Measurements from ENCODE around the gene SLC41A1.

Gene SLC41A1

DNA sequence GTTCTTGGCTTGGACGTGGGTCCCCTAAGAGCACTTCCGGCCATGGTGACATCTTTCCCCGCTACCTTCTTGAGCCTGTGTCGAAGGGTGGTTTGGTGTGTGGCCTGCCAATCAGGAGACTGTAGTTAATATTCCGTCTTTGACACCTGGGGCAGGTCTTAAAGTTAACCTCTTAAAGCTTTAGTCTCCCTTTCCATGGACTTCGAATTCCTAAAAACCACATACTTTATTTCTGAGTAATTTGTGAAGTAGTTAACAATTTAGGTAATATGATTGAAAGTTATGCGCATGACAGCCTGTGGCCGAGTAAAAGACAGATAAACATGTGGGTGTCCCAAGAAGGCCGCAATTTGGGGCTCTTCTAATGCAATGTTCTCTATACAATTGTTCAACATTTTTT lies 27.6 kb downstream of the SLC41A1 start:
- no peak for DNase-seq

DNA sequence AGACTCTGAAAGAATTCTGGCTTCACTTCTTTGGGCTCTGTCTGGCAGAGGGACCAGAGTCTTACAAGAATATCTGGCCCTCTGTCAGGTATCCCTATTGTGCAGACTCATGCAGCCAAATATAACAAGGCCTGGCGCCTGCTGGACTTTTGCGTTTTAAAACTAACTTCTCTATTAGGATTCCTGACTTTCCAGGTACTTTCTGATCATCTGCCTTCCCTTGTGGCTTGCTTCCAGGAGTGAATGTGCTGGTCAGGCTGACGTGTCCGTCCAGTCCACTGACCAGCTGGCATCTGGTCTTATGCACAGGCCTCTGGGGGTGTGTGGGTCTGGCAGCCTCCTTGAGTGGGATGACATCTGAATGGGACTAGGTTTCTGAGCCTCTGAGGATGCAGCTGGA lies 29.1 kb downstream of the SLC41A1 start:
- no peak for DNase-seq

DNA sequence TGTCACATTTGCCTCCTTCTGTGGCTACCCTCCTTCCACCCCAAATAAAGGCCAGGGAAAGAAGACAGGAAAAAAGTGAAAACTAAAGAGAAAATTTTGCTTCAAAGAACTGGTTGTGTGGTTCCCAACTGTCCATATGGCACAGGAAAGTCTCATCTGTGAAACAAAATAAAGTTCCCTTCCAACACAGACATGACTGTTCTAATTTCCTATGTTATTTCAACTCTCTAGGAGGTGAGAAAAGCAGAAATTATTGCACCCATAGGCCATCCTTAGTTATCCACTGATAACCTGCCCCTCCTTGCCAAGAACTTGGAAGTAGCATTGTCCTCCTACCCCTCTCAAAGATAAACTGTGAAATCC lies 29.6 kb downstream of the SLC41A1 start:
- no peak for DNase-seq

DNA sequence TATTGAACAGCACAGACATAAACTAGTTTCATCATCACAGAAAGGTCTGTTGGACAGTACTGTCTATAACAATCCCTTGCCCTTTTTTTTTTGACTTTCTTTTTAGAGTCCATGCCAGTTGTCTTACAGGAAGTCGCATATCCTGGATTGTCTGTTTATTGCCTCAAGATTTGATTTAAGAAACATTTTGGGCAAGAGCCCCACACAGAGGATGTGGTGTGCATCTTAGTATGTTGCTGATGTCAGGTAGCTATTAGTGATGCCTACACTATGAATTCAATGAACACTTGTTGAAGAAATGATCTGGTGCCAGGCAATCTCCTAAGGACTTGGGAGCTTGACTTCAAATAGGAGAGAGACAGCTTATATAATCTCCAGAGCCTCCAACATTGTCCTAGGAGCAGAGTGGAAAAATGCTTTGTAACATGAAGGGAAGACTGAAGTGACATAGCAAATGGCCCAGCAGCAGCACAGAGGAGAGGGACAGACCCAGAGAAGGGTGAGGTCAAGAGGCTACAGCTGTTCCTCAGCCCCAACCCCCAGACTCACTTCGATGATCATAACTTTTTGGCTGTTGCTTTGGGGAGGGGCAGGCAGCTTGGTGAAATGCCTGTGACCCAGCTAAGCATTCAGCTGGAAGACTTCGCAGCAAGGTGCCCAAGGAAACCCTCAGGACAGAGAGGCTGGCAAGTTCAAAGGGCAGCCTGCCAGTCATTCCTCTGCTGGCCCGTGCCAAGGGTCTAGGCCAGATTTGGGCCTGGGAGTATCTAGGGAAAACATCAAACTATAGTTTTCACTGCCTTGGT lies 30.2 kb downstream of the SLC41A1 start:
- no peak for DNase-seq

DNA sequence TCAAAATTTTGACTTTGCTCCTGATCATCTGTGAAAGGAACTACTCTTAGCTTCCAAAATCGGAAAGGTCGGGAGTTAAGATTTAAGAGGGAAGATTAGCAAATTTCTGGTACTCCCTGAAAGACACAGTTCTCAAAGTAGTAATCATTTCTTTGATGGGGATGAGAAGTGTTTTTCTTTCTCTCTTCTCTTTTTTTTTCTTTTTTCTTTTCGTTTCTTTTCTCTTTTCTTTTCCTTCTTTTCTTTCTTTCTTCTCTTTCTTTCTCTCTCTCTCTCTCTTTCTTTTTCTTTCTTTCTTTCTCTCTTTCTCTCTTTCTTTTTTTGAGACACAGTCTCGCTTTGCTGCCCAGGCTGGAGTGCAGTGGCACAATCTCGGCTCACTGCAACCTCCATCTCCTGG lies 32.7 kb downstream of the SLC41A1 start:
- DNase-seq: no peak

DNA sequence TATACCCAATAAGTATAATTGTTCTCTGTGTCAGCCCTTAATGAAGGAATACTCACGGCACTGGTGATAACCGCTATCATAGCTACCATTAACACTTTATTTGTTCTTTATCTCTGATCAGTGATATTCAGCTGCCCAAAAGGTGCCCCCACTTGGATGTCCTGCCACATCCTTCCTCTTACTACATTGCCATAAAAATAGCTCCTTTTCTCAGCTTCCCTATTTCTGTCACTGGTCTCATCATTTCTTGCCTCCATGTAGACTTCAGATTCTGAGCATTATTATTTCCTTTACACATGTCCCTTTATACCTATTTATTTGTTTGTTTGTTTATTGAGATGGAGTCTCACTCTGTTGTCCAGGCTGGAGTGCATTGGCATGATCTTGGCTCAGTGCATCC lies 35.0 kb downstream of the SLC41A1 start:
- no peak for DNase-seq

DNA sequence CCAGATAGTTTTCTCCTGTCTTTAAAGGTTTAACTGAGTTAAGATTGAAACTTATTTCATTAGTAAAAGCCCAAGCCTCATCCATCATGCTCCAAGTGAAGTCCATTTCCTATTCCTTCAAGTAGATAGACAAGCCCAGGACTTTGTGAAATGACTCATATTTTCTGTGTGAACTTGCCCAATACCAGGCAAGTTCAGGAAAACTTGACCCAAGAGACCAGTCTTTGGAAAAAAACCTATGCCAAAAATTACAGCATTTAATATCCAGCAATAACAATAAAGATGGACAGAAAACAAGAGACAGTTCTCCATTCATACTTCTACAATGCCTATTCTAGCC lies 37.3 kb downstream of the SLC41A1 start:
- no peak for DNase-seq

DNA sequence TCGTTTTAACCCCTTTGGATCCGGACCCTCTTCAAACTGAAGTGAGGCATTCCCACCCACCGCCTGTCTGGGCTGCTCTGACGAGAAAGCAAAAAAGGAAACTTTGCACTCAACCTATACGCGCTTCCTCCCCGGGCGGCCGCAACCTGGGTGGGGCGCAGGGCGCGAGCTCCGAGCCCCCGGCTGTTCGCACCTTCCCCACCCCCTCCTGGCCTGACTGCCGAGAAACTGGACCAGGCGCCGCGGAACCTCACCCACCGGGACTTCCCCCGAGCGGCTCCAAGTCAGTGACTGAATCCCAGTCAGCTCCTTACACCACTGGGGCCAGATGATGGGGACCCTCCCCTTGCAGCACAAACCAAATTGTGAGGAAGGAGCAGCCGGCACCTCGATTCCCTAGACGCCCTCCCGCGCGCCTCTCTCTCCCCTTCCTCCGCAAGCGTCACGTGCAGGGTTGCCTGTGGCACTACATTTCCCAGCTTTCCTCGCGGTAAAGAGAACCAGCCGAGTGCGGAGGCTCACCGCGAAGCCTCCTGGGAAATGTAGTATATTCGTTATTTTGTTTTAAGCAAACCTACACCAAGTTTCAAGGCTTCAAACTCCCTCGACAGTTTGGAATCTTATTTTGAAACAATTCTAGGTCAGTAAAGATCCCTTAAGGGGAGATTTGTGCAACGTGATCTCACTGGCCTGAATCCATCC lies 37.8 kb downstream of the SLC41A1 start, which contains the start of gene RAB29:
TSS of gene RAB29 (minus strand) at position 468 of the 702 bp plus-strand sequence. CDS start 526 bp downstream, outside the sequence.
- peak; percentile 63 for DNase-seq

DNA sequence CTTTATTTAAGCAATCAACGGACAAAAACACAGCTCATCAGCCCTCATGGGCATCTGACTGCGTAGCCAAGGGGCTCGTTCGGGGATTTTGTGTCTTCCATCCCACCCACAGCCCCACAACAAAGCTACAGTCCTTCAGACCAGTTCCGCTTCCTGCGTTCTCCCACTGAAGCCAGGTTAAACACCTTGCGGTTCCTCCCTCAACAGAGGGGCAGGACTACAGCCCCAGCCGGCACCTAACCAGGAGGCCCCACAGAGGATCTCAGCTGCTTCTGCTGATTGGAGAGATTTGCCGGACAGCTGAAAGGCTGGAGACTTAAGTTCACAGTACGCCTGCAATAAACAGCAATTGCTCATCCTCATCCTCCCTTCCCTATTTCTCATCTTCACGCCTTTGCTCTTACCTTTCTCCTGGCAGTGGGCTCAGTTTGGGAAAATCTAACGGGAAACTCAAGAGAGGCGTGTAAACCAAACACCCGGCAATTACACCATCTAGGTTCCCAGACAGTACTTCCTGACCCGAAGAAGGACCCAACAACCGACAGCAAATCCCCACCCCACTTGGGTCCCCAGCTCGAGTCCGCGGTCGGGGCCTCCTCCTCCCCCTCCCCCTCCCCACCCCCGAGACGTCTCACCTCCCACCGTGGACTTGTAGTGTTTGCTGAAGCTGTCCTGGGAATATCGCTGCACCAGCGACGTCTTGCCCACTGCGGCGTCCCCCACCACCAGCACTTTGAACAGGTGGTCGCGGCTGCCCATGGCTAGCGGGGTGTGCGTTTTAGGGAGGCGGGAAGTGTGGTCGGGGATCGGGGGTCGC lies 38.6 kb downstream of the SLC41A1 start:
- peak; percentile 46 for DNase-seq

DNA sequence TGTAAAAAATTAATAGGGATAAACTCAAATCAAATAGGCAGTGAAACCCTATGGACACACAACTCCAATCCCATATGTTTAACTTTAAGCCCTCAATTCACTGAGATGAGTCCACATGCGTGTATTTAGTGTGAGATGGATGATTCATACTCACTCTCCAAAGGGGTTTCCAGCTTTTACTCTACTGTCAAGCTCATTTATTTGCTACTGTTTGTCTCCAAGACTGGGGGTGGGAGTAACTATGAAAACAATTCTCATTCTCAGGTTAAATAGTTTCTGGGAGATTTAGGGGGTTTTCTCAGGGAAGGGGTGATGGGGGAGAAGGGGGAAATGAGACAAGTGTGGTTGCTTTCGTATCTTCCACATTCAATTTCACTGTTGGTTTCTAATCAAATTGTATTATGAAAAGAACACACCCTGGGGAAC lies 40.4 kb downstream of the SLC41A1 start:
- DNase-seq: no peak

DNA sequence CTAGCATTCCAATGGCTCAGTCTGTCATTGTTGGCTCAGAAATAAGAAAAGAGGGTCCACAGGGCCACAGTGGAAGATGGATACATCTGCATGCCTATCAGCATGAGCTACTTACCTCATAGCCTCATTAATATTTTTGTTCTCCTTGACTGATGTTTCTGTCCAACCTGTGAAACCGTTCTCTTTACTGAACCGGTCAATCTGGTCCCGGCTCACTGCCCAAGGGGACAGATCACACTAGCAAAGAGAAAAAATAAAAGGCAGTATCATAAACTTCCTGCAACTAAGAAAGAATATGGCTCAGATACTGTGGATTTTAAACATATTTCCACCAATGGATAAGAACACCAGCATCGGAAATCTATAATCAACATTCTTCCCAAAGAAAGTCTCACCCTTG lies 42.4 kb downstream of the SLC41A1 start:
- DNase-seq: no peak

DNA sequence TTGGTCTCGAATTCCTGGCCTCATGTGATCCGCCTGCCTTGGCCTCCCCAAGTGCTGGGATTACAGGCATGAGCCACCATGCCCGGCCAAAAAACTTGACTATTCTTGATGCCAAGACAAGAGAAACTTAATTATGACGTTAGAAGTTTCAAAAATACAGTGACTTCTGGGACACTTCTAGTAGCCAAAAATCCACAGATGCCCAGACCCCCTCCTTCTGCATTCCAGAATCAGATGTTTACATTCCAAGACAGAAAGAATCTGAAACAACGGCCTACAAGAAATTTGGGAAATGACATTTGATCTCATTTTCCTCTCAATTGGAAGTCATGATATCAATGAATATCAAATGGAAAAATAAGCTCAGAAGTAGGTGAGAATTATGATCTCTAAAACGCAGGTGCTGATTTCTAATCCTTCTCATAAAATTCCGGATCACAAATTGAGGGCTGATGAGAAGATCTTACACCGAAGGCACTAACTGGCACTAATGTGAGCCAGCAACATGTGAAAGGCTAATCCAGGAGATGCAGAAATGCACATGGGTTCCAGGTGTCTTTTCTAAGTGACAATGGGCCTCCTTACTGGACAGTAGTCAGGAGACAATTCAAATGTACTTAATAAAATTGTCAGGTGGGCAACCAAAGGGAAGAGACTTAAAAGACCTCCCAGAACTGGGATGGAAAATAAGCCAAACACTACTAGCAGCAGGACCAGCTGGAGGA lies 43.2 kb downstream of the SLC41A1 start:
- no peak for DNase-seq

DNA sequence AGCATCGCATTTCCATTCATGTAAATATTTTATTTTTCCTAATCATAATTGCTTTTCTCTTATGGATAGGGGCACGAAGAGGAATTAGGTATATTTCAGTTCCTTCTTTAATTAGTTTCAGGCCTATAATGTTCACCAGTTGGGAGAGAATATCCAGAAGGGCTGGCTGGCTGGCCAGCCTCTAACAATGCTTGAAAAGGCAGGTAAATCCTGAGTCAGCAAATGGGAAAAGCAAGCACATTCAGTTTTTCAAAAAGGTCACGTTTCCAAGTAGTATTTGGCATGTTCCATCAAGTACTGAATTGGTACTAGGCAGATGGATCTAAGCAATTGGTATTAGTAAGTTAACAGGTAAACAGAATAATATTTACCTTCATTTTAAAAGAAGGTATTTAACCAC lies 45.8 kb downstream of the SLC41A1 start:
- DNase-seq: no peak

DNA sequence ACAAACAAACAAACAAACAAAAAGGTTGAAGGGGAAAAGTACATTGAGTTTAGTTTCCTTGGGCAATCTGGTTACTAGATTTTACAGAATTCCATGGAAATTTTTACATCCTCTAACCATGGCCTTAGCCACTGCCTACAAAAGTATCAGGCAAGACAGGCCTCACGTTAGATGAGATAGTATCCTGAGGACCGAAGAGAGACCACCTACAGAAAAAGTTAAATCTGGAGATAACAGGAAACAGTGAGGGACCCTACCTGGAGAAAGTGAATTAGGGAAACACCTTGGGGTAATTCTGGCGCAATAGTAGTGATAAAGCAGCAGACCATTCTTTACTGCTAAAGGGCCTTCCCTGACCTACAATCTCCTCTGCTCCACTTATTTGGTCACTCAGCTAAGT lies 46.4 kb downstream of the SLC41A1 start:
- no peak for DNase-seq

DNA sequence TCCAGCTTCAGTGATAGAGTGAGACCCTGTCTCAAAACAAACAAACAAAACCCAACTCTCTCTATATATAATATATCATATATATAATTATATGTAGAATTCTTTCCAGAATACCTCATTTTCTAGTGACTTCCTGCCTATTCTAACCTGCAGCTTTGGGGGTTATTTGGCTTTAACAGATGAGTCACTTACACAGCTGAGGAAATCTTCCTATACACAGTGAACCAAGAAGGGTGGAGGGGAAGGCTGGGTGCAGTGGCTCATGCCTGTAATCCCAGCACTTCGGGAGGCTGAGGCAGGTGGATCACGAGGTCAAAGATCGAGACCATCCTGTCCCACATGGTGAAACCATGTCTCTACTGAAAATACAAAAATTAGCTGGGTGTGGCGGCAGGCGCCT lies 47.0 kb downstream of the SLC41A1 start:
- no peak for DNase-seq

DNA sequence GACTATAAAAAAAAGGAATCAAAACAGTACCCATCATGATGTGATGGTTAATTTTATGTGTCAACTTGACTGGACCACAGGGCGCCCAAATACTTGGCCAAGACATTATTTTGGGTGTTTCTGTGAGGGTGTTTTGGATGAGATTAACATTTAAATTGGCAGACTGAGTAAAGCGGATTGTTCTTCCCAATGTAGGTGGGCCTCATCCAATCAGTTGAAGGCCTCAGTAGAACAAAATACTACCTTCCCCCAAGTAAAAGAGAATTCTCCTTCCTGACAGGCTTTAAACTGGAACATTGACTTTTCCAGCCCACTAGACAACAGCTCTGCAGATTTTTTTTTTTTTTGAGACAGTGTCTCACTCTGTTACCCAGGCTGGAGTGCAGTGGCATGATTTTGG lies 48.4 kb downstream of the SLC41A1 start:
- no peak for DNase-seq

DNA sequence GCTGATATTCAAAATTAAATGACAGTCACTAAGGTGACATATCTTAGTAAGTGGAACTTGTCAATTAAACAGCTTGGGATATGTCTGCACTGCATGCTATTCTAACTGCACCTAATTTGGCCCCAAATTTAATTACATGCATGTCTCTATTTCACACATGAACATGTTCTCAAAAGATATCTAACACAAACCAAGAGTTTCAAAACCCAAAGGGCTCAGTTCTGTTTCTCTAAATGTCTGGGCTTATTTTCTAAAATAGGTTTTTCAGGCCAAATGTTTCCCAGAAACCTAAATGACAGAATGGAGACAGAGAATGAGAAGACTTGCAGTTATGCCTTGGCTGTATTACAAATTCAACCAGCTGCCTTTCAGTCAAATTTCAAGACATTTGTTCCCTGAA lies 49.0 kb downstream of the SLC41A1 start:
- DNase-seq: no peak

DNA sequence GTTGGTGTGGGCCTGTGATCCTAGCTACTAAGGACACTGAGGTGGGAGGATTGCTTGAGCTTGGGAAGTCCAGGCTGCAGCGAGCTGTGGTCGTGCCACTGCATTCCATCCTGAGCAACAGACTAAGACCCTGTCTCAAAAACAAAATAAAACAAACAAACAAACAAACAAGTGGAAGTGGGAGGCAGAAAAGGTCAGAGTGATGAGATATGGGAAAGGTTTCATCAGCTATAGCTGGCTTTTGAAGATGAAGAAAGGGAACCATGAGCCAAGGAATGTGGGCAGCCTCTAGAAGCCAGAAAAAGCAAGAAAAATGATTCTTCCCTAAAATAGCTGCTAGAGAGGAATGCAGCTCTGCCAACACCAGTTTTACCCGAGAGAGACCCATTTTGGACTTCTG lies 52.4 kb downstream of the SLC41A1 start:
- DNase-seq: no peak

DNA sequence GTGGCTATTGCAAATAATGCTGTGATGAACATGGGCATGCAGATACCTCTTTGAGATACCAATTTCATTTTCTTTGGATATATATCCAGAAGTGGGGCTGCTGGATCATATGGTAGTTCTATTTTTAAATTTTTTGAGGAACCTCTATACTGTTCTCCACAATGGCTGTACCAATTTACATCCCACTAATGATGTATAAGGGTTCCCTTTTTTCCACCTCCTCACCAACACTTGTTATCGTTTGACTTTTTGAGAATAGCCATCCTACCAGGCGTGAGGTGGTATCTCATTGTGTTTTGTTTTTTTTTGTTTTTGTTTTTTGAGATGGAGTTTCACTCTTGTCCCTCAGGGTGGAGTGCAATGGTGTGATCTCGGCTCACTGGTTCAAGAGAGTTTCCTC lies 56.4 kb downstream of the SLC41A1 start:
- DNase-seq: no peak

DNA sequence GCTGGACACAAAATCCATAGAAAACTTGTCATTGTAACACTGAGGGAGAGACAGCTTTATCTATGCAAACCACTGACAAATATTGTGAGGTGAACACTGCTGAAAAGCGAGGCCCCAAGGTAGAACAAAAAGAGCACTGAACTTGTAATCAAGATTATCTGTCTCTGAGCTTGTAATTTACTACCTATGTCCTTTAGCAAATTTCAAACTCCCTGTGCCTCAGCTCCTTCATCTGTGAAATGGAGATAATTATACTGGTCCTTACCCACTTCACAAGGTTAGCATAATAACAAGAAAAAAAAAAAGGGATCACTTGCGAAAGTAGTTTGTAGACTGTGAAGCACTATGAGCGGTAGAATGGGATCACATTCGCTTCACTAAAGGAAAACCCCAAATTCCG lies 58.1 kb downstream of the SLC41A1 start:
- DNase-seq: no peak

DNA sequence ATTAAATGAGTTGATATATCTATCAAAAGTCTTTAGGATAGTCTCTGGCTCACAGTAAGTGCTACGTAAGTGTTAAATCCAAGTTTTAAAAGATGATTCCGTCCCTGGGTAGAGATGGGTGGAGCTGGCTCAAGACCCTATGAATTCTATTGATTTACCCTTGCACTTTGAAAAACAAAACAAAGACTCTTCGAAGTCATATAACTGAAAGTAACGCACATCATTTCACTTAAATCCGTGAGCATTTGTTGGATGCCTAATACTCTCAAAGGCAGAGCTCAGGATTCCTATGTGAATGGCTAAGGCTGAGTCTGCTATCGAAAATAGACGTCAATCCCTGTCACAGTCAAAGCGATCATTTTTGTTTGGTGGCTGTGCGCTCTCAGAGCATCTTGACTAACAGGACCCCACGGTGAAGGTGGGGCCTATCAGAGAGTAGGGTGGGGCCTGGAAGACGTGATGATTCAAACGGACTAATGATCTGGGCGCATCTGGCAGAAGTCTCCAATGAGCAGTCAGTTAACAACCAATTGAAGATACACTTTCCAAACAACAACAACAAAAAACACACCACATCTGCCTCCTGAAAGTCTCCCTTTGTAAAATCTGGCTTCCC lies 61.9 kb downstream of the SLC41A1 start:
- peak; percentile 24 for DNase-seq
